Measurements from ENCODE around the gene TXNDC11. TPM values are rescaled to one million over a fixed set of nuclear protein-coding genes. Genes with fewer than 3 reads are reported as not detected.
A peak's percentile ranks its signal among the peaks of the same experiment; 100 is the strongest.

TXNDC11 gene
- total and polyA plus RNA-seq, 3 experiments from 2014 or later = 32.8 to 57.8 (median 38.8) TPM

GRCh38 chr16:11707679-11708197 lies 34.9 kb downstream of the TXNDC11 start:
- Mint-ChIP-seq H3K4me3 (no peak overlapping the region), H3K36me3 (peaks cover 0 to 76% (median 12%) of the 10 kb centered on the region in 3 donors), H3K27ac (no peak overlapping the region), H3K9me3 (no peaks in the 10 kb centered on the region), H3K4me1 (peaks cover 7 to 29% (median 23%) of the 10 kb centered on the region in 3 donors), H3K27me3 (no peaks in the 10 kb centered on the region)
- ChIA-PET CTCF (interaction anchor here (0.6 to 1.3 kb wide), 3 partner anchors 10 to 175 kb away, joined by 3 to 8 read pairs (median 3); no protein-coding TSS in a partner anchor), POLR2A (no interaction called here)
- no peak overlapping the region for H3K4me3 ChIP-seq (ENCODE audit: low read length)
- H3K4me1 ChIP-seq (ENCODE audit: insufficient read depth, low read length) = no peaks in the 10 kb centered on the region
- H3K9me3 ChIP-seq (ENCODE audit: low read length) = no peaks in the 10 kb centered on the region
- DNase-seq = no peak
- no peaks in the 10 kb centered on the region for H3K27me3 ChIP-seq (ENCODE audit: insufficient read depth, low read length, poor library complexity, severe bottlenecking)
- H3K36me3 ChIP-seq (ENCODE audit: insufficient read depth, low read length) = peaks cover 23% of the 10 kb centered on the region
- H3K27ac ChIP-seq (ENCODE audit: low read depth, low read length) = no peak overlapping the region

DNA sequence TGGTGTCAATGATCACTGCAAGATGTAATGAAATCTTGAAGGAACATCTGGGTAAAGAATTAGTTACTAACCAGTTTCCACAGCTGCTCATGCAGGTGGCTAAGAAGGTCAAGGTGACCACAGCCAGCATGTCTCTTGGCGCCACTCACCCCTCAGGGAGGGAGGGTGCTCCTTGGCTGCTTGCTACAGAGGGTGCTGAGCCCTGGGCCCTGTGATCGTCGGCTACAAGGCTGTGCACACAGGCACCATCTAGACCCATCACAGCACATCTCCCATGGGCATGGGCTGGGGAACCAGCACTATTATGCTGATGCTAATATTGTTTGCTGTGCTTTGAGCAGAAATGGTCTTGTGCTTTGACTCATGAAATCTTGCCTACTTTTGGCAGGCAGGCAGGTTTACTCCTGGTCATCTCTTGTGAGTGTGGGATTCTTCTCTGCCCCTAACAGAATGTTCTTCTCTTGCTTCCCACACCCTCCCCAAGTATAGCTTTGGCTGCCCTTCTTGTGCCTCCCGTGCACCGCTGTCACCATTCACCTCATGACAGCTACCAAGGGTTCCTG lies 36.4 kb downstream of the TXNDC11 start:
- H3K9me3 Mint-ChIP-seq = no peaks in the 10 kb centered on the region
- Histone ChIP-seq H3K27me3 (ENCODE audit: insufficient read depth, low read length, poor library complexity, severe bottlenecking) (no peaks in the 10 kb centered on the region), H3K27ac (ENCODE audit: low read depth, low read length) (no peak overlapping the region), H3K9me3 (ENCODE audit: low read length) (no peaks in the 10 kb centered on the region), H3K36me3 (ENCODE audit: insufficient read depth, low read length) (peaks cover 20% of the 10 kb centered on the region), H3K4me3 (ENCODE audit: low read length) (no peak overlapping the region), H3K4me1 (ENCODE audit: insufficient read depth, low read length) (no peaks in the 10 kb centered on the region)
- POLR2A ChIA-PET = no interaction called here
- H3K4me3 Mint-ChIP-seq = no peak overlapping the region
- no peak for DNase-seq
- H3K27me3 Mint-ChIP-seq = no peaks in the 10 kb centered on the region
- peaks cover 0 to 72% (median 11%) of the 10 kb centered on the region in 3 donors for H3K36me3 Mint-ChIP-seq
- peaks cover 12 to 28% (median 18%) of the 10 kb centered on the region in 3 donors for H3K4me1 Mint-ChIP-seq
- CTCF ChIA-PET = interaction anchor here (2.3 kb wide), 1 partner anchor 9 kb away, joined by 9 read pairs; no protein-coding TSS in a partner anchor
- H3K27ac Mint-ChIP-seq = peak overlapping the region in 1 of 8 donors; percentile 29

DNA sequence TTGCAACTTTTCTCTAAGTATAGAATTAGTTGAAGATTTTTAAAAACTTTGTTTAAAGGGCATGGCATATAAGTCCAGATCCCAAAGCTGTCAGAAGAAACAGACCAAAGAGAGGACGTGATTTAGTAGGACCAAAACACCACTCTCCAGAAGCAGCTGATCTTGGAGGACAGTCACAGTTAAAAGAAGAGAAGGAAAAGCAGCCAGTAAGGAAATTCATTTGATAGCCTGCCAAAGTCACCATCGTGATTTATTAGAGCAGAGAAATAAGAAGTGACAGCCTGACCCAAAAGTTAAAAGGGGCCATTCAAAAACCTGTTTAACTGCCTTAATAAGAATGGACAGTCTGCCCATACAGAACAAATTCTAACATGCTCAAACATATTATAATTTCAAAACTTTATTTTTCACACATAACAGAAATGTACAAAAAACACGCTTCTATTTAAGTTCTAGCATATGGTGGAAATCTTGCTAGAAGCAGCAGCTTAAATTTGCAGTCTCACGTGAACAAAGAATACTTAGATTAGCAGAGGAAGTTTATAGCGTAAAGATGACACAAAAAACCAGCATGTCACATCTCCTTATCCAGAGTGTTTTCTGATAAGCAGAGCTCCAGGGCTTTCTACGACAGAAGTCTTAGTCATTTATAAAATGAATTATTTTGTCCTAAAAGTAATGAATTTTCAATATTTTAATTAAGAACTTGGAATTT lies 37.2 kb downstream of the TXNDC11 start:
- Histone ChIP-seq H3K4me1 (ENCODE audit: insufficient read depth, low read length) (peaks cover 3% of the 10 kb centered on the region), H3K27me3 (ENCODE audit: insufficient read depth, low read length, poor library complexity, severe bottlenecking) (no peaks in the 10 kb centered on the region), H3K27ac (ENCODE audit: low read depth, low read length) (no peak overlapping the region), H3K9me3 (ENCODE audit: low read length) (no peaks in the 10 kb centered on the region), H3K36me3 (ENCODE audit: insufficient read depth, low read length) (peaks cover 15% of the 10 kb centered on the region), H3K4me3 (ENCODE audit: low read length) (no peak overlapping the region)
- Mint-ChIP-seq H3K36me3 (peaks cover 0 to 69% (median 11%) of the 10 kb centered on the region in 3 donors), H3K27ac (no peak overlapping the region), H3K4me3 (no peak overlapping the region), H3K9me3 (no peaks in the 10 kb centered on the region), H3K27me3 (no peaks in the 10 kb centered on the region), H3K4me1 (peaks cover 14 to 32% (median 23%) of the 10 kb centered on the region in 3 donors)
- DNase-seq = no peak
- ChIA-PET CTCF (interaction anchor here (0.6 to 2.3 kb wide), 3 partner anchors 9 to 752 kb away, joined by 3 to 9 read pairs (median 3); no protein-coding TSS in a partner anchor), POLR2A (no interaction called here)

GRCh38 chr16:11700264-11701029 lies 42.2 kb downstream of the TXNDC11 start:
- ChIA-PET POLR2A (no interaction called here), CTCF (no interaction called here)
- Mint-ChIP-seq H3K36me3 (peaks cover 0 to 85% (median 23%) of the 10 kb centered on the region in 3 donors), H3K27me3 (no peaks in the 10 kb centered on the region), H3K4me3 (no peak overlapping the region), H3K4me1 (peaks cover 44 to 62% (median 61%) of the 10 kb centered on the region in 3 donors), H3K27ac (peak overlapping the region in 1 of 8 donors; percentile 75), H3K9me3 (no peaks in the 10 kb centered on the region)
- Histone ChIP-seq H3K36me3 (ENCODE audit: insufficient read depth, low read length) (peaks cover 38% of the 10 kb centered on the region), H3K9me3 (ENCODE audit: low read length) (no peaks in the 10 kb centered on the region), H3K27ac (ENCODE audit: low read depth, low read length) (no peak overlapping the region), H3K4me3 (ENCODE audit: low read length) (no peak overlapping the region), H3K27me3 (ENCODE audit: insufficient read depth, low read length, poor library complexity, severe bottlenecking) (no peaks in the 10 kb centered on the region), H3K4me1 (ENCODE audit: insufficient read depth, low read length) (peaks cover 15% of the 10 kb centered on the region)
- no peak for DNase-seq

GRCh38 chr16:11699234-11699894 lies 43.3 kb downstream of the TXNDC11 start:
- no peaks in the 10 kb centered on the region for H3K27me3 Mint-ChIP-seq
- Histone ChIP-seq H3K36me3 (ENCODE audit: insufficient read depth, low read length) (peaks cover 44% of the 10 kb centered on the region), H3K4me3 (ENCODE audit: low read length) (no peak overlapping the region), H3K9me3 (ENCODE audit: low read length) (no peaks in the 10 kb centered on the region), H3K4me1 (ENCODE audit: insufficient read depth, low read length) (peaks cover 15% of the 10 kb centered on the region), H3K27ac (ENCODE audit: low read depth, low read length) (no peak overlapping the region), H3K27me3 (ENCODE audit: insufficient read depth, low read length, poor library complexity, severe bottlenecking) (no peaks in the 10 kb centered on the region)
- H3K36me3 Mint-ChIP-seq = peaks cover 0 to 88% (median 26%) of the 10 kb centered on the region in 3 donors
- H3K4me3 Mint-ChIP-seq = no peak overlapping the region
- ChIA-PET POLR2A (no interaction called here), CTCF (no interaction called here)
- H3K4me1 Mint-ChIP-seq = peaks cover 44 to 62% (median 60%) of the 10 kb centered on the region in 3 donors
- H3K9me3 Mint-ChIP-seq = no peaks in the 10 kb centered on the region
- DNase-seq = no peak
- peak overlapping the region in 5 of 8 donors; percentile 9 to 73 (median 66) for H3K27ac Mint-ChIP-seq

- Mint-ChIP-seq H3K27ac (peak overlapping the region in 6 of 8 donors; percentile 38 to 83 (median 69)), H3K36me3 (peaks cover 0 to 87% (median 25%) of the 10 kb centered on the region in 3 donors), H3K9me3 (no peaks in the 10 kb centered on the region), H3K4me1 (peaks cover 43 to 56% (median 54%) of the 10 kb centered on the region in 3 donors), H3K4me3 (peak overlapping the region in 3 of 7 donors; percentile 10 to 34 (median 30)), H3K27me3 (no peaks in the 10 kb centered on the region)
- ChIA-PET POLR2A (interaction anchor here (1.3 kb wide), 1 partner anchor 11 kb away, joined by 9 read pairs; no protein-coding TSS in a partner anchor), CTCF (interaction anchor here (1.0 to 2.1 kb wide), 5 partner anchors 9 to 55 kb away, joined by 3 to 10 read pairs (median 6); no protein-coding TSS in a partner anchor)
- peaks cover 15% of the 10 kb centered on the region for H3K4me1 ChIP-seq (ENCODE audit: insufficient read depth, low read length)
- no peaks in the 10 kb centered on the region for H3K27me3 ChIP-seq (ENCODE audit: insufficient read depth, low read length, poor library complexity, severe bottlenecking)
- peak in 1 of 5 donors; percentile 11 for DNase-seq
- H3K27ac ChIP-seq (ENCODE audit: low read depth, low read length) = no peak overlapping the region
- peaks cover 44% of the 10 kb centered on the region for H3K36me3 ChIP-seq (ENCODE audit: insufficient read depth, low read length)
- no peak overlapping the region for H3K4me3 ChIP-seq (ENCODE audit: low read length)
- H3K9me3 ChIP-seq (ENCODE audit: low read length) = no peaks in the 10 kb centered on the region
Measured at GRCh38 chr16:11698271-11698689, 44.4 kb downstream of the TXNDC11 start.

DNA sequence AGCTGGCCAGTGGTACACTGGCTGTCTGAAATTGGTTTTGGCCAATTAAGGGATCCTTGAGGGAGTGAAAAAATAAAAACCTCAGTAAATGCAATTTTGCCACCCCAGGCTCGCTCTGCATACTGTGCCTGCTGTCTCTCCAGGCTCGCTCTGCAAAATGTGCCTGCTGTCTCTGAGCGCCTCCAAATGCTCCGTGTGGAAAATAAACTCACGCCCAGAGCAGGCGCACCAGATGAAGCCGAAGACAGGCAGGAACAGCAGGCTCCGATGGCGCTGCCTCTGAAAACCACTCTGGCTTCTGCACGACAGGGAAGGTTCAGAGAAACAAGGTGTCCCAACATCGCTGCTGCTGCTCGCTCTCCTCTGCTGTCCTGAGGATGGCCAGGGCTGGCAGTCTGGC lies 45.3 kb downstream of the TXNDC11 start:
- Histone ChIP-seq H3K4me3 (ENCODE audit: low read length) (no peak overlapping the region), H3K36me3 (ENCODE audit: insufficient read depth, low read length) (peaks cover 44% of the 10 kb centered on the region), H3K27ac (ENCODE audit: low read depth, low read length) (no peak overlapping the region), H3K4me1 (ENCODE audit: insufficient read depth, low read length) (peaks cover 15% of the 10 kb centered on the region), H3K27me3 (ENCODE audit: insufficient read depth, low read length, poor library complexity, severe bottlenecking) (no peaks in the 10 kb centered on the region), H3K9me3 (ENCODE audit: low read length) (no peaks in the 10 kb centered on the region)
- Mint-ChIP-seq H3K27ac (peak overlapping the region in 5 of 8 donors; percentile 47 to 86 (median 75)), H3K4me3 (no peak overlapping the region), H3K27me3 (no peaks in the 10 kb centered on the region), H3K4me1 (peaks cover 41 to 56% (median 54%) of the 10 kb centered on the region in 3 donors), H3K36me3 (peaks cover 0 to 90% (median 20%) of the 10 kb centered on the region in 3 donors), H3K9me3 (no peaks in the 10 kb centered on the region)
- POLR2A ChIA-PET = no interaction called here
- DNase-seq = no peak
- CTCF ChIA-PET = interaction anchor here (1.2 to 2.1 kb wide), 3 partner anchors 8 to 17 kb away, joined by 6 to 10 read pairs (median 8); no protein-coding TSS in a partner anchor
